ENCODE measurements around the gene CLMN. TPM values are rescaled to one million over a fixed set of nuclear protein-coding genes. Genes with fewer than 3 reads are reported as not detected.
A peak's percentile ranks its signal among the peaks of the same experiment; 100 is the strongest.

The CLMN gene
- total and polyA plus RNA-seq, 2 experiments from 2014 or later: 15.7 to 40.0 TPM

GRCh38 chr14:95191445-95192199 is 128.1 kb downstream of the CLMN start:
- H4K20me1 ChIP-seq (ENCODE audit: insufficient read depth, poor library complexity, severe bottlenecking): no peaks in the 10 kb centered on the region
- TF ChIP-seq EZH2phosphoT487 (IDR thresholded peaks at IDR 0.05; ENCODE audit: low read depth, severe bottlenecking, unreplicated experiment) (no peak), CTCF (IDR thresholded peaks at IDR 0.05; ENCODE audit: poor library complexity) (no peak), EZH2 (IDR thresholded peaks at IDR 0.05; ENCODE audit: borderline replicate concordance) (no peak)
- no peak overlapping the region for H3K4me2 ChIP-seq
- no peaks in the 10 kb centered on the region for H3K36me3 ChIP-seq (replicated peaks; ENCODE audit: insufficient read depth, low read depth)
- H3K9me3 ChIP-seq (ENCODE audit: low read depth): peaks cover 7% of the 10 kb centered on the region
- no peak overlapping the region for H2AFZ ChIP-seq
- no peaks in the 10 kb centered on the region for H3K9me2 ChIP-seq (replicated peaks; ENCODE audit: insufficient read depth)
- H3K27ac ChIP-seq: no peak overlapping the region
- H3K4me3 ChIP-seq: no peak overlapping the region
- H3K79me2 ChIP-seq: no peaks in the 10 kb centered on the region
- DNase-seq (ENCODE audit: low spot score): no peak
- peaks cover 10% of the 10 kb centered on the region for H3K4me1 ChIP-seq (ENCODE audit: insufficient read depth)
- no peaks in the 10 kb centered on the region for H3K27me3 ChIP-seq
- WGBS (ENCODE audit: low lambda C conversion rate, missing lambda C conversion rate): 96% methylated on average over 19 of the region's 21 CpGs

GRCh38 chr14:95190857-95191256 is 128.9 kb downstream of the CLMN start:
- Histone ChIP-seq H2AFZ (no peak overlapping the region), H3K4me3 (no peak overlapping the region), H3K9me2 (replicated peaks; ENCODE audit: insufficient read depth) (no peaks in the 10 kb centered on the region), H3K4me2 (no peak overlapping the region), H3K27me3 (no peaks in the 10 kb centered on the region), H3K27ac (no peak overlapping the region), H3K9me3 (ENCODE audit: low read depth) (peaks cover 7% of the 10 kb centered on the region), H3K36me3 (replicated peaks; ENCODE audit: insufficient read depth, low read depth) (no peaks in the 10 kb centered on the region), H4K20me1 (ENCODE audit: insufficient read depth, poor library complexity, severe bottlenecking) (no peaks in the 10 kb centered on the region), H3K4me1 (ENCODE audit: insufficient read depth) (peaks cover 10% of the 10 kb centered on the region), H3K79me2 (no peaks in the 10 kb centered on the region)
- no peak for TF ChIP-seq EZH2phosphoT487 (IDR thresholded peaks at IDR 0.05; ENCODE audit: low read depth, severe bottlenecking, unreplicated experiment)
- TF ChIP-seq EZH2 (IDR thresholded peaks at IDR 0.05; ENCODE audit: borderline replicate concordance): no peak
- TF ChIP-seq CTCF (IDR thresholded peaks at IDR 0.05; ENCODE audit: poor library complexity): no peak
- DNase-seq (ENCODE audit: low spot score): no peak
- 90% methylated on average over 7 of the region's 7 CpGs for WGBS (ENCODE audit: low lambda C conversion rate, missing lambda C conversion rate)

GRCh38 chr14:95190346-95190840 is 129.3 kb downstream of the CLMN start:
- 69% methylated on average over 4 of the region's 4 CpGs for WGBS (ENCODE audit: low lambda C conversion rate, missing lambda C conversion rate)
- DNase-seq (ENCODE audit: low spot score): no peak
- TF ChIP-seq CTCF (IDR thresholded peaks at IDR 0.05; ENCODE audit: poor library complexity) (no peak), EZH2phosphoT487 (IDR thresholded peaks at IDR 0.05; ENCODE audit: low read depth, severe bottlenecking, unreplicated experiment) (no peak), EZH2 (IDR thresholded peaks at IDR 0.05; ENCODE audit: borderline replicate concordance) (no peak)
- Histone ChIP-seq H3K27me3 (no peaks in the 10 kb centered on the region), H4K20me1 (ENCODE audit: insufficient read depth, poor library complexity, severe bottlenecking) (no peaks in the 10 kb centered on the region), H2AFZ (no peak overlapping the region), H3K79me2 (no peaks in the 10 kb centered on the region), H3K36me3 (replicated peaks; ENCODE audit: insufficient read depth, low read depth) (no peaks in the 10 kb centered on the region), H3K9me2 (replicated peaks; ENCODE audit: insufficient read depth) (no peaks in the 10 kb centered on the region), H3K4me3 (no peak overlapping the region), H3K4me2 (peak overlapping the region; percentile 4), H3K4me1 (ENCODE audit: insufficient read depth) (peaks cover 10% of the 10 kb centered on the region), H3K27ac (no peak overlapping the region), H3K9me3 (ENCODE audit: low read depth) (peaks cover 7% of the 10 kb centered on the region)
